ENCODE measurements around the gene BRD4.
A peak's percentile ranks its signal among the peaks of the same experiment; 100 is the strongest.
"Not testable (repeated sequence)": the region's sequence is repeated elsewhere in the genome, so short reads cannot be mapped to it uniquely, and the experiment has no call there.

BRD4 gene

DNA sequence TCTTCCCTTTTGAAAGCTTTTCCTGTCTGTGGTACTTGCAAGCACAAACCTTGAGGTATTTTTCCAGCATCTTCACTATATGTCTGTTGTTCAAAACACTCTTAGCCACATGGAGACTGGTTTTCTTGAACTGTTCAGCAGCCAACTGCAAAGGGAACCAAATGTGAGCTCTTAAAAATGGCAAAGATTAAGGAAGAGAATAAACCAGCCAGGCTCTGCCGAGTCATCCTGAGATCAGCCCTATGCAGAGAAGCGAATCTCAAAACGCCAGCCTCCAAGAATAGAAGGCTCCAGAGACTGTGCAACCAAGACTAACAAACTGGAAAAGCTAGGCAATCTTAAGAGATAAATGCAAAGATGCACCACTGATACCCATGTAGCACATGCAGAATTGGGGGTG lies 26.6 kb upstream of the BRD4 start:
- no peak for DNase-seq

DNA sequence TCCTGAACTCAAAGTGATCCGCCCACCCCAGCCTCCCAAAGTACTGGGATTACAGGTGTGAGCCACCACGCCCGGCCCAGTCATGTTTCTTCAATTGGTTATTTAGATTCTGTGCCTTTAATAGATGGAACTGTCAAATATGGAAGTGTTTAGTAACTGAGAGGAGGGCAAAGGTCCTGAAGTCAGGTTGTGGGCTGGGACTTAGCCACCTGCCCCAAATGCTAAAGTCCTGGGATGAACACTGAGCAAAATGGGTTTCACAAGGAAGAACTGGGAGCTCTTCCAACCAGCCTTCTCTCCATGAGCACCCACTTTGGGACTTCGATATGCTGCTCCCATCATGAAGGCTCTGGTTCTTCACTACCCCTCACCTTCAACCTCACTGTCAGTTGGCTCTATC lies 25.6 kb upstream of the BRD4 start:
- no peak for DNase-seq

DNA sequence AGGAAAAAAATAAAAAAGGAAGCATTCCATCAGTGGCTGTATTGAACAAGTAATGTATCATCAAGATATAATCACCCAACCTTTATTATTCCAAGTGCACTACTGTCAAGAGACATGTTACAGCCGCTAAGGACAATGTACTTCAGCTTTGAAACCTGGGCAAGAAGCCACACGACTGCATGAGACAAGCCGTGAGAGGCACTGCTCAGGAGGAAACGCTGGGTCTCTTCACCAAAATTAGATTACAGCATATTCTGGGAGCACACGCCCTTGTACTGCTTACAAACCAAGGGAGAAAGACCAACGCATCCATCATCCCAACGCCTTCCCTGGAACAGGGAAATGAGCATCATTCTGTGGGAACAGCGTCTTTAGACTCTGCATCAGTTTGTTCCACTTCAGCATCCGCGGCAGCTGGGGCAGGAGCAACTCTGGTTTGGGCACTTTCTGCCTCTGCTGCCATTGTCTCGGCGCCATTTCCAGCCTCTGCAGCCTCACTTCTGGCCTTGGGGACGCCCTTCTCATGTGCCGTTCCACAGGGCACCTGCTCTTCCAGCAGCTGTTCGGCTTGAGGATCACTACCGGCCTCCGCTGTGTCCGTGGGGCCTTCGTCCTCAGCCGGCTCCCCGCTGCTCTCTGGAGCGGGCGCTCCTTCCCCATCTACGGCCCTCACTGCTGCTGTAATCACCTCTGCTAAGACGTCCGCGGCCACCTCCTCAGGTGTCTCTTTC lies 22.4 kb upstream of the BRD4 start:
- no peak for DNase-seq

DNA sequence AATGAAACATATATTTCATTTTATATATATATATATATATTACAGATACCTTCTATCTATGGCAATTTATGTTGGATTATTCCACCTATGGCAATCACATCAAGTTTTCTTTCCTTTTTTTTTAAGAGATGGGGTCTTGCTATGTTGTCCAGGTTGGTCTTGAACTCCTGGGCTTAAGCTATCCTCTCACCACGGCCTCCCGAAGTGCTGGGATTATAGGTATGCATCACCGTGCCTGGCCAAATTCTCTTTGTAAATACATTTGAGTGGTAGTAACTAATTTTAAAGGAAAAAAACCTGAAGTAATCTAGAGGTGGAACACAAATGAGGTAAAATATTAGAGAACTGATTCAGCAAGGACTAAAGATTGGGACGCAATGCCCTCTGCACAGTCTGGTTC lies 21.6 kb upstream of the BRD4 start:
- DNase-seq: no peak

DNA sequence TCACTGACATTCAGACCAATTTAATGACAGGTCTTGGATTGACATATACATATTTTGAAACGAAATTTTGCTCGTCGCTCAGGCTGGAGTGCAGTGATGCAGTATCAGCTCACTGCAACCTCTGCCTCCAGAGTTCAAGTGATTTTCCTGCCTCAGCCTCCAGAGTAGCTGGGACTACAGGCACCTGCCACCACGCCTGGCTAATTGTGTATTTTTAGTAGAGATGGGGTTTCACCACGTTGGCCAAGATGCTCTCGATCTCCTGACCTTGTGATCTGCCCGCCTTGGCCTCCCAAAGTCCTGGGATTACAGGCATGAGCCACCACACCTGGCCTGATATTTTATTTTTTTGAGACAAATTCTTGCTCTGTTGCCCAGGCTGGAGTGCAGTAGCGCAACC lies 20.2 kb upstream of the BRD4 start:
- DNase-seq: not testable (repeated sequence)

DNA sequence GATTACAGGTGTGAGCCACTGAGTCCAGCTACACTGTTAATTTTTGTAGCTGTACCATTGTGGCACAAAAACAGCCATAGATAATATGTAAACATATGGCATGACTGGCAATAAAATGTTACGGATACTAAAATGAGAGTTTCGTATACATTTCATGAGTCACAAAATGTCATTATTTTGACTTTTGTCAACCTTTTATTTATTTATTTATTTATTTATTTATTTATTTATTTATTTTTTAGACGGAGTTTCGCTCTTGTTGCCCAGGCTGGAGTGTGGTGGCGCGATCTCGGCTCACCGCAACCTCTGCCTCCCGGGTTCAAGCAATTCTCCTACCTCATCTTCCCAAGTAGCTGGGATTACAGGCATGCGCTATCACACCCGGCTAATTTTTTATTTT lies 9.0 kb upstream of the BRD4 start:
- DNase-seq: not testable (repeated sequence)

DNA sequence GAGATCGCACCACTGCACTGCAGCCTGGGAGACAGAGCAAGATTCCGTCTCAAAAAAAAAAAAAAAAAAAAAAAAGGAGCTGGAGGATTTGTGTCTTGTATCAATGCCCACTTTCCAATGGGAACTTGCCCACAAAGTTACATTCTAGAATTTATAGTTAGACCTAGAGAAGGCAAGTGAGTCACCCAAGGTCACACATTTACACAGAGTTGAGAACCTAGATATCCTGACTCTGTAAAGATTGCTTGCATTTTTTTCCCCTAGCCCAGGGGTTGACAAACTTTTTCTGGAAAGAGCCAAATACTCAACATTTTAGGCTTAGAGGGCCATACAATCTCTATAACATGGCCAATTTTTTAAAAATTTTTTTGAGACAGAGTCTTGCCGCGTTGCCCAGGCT lies 7.7 kb upstream of the BRD4 start:
- DNase-seq: no peak

DNA sequence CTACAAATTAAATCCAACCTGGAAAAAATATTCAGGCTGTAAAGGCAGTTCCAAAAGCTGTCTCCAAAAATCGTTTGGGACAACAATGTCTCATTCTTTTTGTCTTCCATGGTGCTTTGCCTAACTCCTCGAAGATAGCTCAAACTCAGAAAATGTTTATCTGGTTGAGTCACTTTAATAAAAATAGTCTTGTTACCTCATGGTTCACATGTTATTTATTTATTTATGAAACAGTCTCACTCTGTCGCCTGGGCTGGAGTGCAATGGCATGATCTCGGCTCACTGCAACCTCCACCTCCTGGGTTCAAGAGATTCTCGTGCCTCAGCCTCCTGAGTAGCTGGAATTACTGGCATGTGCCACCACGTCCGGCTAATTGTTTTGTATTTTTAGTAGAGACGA lies 4.9 kb upstream of the BRD4 start:
- no peak for DNase-seq

DNA sequence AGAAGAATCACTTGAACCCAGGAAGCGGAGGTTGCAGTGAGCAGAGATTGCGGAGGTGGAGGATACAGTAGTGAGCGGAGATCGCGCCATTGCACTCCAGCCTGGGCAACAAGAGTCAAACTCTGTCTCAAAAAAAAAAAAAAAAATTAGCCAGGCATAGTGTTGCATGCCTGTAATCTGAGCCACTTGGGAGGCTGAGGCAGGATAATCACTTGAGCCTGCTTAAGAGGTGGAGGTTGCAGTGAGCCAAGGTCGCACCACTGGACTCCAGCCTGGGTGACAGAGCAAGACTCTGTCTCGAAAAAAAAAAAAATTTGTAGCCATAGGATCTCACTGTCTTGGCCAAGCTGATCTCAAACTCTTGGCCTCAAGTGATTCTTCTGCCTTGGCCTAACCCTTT lies 3.7 kb upstream of the BRD4 start:
- DNase-seq: not testable (repeated sequence)

DNA sequence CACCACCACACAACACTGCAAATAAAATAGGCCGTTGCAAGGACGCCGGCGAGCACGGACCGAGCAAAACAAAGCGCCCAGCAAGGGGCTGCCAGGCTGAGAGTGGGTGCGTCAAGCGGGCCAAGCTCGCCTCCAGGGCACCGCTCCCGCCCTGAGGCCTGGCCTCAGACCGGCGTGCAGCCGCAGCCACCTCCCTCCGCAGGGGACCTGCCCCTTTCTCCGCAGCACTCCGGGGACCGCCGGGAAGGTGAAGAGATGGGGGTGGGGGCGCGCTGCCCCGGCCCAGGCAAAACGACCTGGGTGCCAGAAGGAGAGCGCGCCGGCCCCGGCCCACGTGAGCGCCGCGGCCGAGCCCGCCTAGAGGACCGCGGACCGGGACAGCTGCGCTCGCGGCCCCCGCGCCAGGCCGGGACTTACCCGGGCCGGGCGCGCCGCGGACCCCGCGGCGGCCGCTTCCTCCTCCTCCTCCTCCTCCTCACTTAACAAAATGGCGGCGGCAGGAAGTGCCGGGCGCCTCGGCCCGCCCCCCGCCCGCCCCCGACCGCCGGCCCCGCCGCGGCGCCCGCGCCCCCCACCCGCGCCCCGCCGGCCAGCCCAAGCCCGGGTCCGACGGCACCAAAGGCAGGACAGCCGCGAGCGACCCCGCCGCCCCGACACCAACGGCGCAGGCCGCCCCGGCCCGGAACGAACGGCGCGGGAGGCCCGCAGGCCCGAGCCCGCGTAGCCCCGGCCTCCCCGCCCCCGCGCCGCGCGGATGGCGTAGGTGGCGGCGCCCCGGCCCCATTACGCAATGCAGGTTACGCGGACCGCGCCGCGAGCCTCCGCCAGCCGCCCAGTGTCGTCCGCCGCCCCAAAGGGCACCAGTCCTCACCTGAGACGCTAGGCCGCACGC lies 674 bp downstream of the BRD4 start:
- no peak for DNase-seq

DNA sequence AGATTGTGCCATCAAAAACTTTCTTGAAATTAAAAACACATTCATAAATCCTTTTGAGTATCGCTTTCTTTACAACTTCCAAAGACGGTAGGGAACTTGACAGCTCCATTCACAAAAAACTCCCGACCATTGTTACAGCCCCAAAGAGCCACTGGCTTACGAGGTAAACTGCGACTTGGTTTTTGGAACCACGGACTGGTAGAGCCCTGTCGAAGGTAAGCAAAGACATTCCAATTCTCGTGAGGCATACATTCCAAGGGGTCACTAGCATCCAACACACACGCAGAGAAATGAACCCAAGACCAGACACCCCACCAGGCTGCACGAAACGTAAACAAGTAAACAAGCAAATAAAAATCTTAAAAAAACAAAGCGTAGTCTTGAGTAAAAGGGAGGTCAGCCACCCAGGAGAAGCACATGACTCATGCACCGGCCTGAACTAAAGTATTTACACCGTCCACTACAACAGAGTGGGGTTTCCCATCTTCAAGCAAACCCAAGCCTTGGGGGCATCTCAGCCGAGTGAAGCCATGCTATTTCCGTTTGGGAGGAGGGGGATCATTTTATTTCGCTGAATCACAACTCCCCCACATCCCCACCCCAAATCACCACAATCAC lies 1.4 kb downstream of the BRD4 start:
- DNase-seq: no peak

DNA sequence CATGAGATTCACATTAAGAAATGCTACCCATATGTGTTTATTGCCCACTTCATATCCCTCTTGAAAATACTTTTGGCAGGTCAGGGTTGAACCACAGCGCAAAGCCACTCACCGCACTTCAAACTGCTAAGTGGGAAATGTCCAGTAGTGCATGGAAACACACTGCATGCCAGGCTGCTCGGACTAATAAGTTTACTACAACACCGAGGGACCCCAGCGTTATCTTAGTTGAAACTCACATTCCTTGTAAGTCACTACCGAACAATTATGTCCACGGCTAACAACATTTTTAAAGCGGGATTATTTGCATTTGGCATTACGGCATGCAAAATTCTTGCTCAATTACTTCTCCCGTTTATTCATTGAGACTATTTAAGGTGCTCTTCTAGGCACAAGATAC lies 4.0 kb downstream of the BRD4 start:
- no peak for DNase-seq

DNA sequence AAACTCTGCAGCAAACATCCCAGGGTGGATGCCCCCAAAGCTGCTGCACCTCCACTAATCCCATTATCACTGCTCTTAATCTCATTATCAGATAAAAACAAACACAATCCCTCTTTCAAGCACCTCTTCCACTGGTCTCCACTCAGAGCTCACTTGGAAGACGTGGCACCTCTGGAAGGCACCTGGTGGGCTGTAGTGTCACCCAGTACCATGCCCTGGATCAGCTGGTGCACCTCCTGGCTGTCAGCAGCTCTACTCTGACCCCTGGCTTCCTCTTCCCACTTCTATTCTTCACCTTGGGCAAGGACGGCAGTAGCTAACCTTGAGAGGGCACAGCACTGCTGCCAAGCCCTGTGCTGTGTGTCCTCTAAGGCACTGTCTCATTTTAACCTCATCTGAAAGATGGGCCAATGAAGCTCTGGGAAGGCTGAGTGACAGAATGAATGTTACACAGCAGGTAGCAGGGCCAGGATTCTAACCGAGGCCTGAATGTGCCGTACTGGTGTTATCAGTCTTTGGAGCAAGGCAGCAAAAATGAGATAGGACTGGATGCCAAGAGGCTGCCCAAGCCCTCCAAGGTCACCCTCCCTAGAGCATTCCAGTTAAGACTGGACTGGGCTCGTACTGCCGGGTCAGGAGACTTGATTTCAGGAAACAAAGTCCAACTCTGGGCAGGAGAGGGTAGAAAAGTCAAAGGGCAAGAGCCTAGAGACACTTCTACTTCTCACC lies 7.4 kb downstream of the BRD4 start:
- no peak for DNase-seq

DNA sequence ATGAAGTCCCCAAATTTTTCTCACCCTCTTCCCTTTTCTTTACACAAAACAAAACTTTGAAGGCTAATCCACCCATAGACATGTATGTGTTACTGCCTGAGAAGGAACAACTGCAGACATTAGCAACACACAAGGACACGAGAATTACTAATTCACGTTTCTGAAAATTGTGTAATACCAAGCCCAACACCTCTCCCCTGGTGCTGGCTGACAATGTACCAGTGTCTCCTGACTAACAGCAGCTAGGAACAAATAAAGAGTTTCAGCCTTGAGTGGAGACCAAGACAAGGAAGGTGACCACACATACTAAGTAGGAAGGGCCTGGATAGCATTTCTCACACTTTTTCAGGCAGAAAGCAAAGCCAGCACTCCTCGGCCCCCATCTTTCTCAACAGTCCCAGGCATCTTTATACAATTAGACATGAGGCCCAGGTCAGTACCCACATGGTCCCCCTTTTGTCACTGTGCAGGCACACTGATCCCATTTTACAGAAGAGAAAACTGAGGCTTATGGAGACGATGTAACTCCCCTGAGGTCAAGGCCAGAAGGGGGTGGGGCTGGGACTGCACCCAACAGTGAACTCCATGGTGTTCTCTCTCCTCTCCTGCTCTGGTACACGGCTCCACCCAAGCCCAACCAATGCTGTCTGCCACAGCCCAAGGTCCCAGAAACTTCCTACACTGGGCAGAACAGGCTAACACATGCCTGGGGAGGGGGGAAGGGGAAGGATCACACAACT lies 8.7 kb downstream of the BRD4 start:
- no peak for DNase-seq

DNA sequence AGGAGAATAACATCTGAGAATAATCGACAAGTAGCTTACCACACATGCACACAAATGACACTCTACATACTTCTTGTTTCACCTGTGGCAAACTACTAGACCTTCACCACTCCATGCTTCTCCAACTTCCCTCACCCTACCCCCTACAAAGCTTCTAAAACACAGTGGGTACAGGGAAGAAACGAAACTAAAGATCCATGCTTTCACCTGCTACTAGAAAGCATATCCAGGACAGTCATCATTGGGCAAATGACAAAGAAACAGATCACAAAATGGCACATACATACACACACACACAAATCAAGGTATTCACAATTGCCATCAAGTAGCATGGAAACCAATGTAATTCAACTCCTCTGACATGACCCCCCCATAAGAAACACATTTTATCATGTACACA lies 10.6 kb downstream of the BRD4 start:
- no peak for DNase-seq

DNA sequence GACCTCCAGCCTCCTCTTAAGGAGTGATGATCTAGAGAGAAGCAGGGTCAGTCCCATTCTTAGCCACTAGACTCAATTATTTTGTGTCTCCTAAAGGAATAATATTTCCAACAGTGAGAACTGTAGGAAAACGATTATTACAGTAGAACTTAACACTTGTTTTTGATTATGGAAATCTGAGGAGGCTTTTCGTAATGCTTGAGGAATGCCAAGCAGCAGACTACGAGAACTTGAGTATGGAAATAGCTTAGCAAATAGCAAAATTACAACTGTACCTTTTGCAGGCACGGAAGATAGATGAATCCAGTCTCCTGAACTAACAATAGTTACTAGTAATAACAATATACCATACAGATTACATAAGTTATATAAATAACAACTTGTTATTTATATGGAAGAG lies 12.2 kb downstream of the BRD4 start:
- no peak for DNase-seq

DNA sequence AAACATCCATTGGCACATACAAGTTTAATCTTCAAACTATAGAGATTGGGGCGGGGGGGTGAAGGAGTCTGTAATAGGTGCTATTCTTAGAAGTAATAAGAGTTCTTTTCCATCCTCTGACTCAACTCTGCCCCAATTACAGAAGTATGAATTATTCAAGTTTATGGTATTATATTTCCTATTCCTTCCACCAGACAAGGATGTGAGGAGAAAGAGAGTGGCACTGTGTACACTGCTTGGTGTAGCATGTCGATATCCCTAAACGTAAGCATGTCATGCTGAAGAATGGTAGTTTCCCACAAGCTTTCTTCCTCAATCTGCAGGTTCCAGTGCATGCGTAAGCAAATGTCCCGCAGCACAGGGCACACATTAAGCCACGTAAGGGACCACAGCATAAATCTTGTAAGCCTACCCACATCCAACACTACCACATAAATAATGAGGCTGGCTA lies 14.1 kb downstream of the BRD4 start:
- no peak for DNase-seq

DNA sequence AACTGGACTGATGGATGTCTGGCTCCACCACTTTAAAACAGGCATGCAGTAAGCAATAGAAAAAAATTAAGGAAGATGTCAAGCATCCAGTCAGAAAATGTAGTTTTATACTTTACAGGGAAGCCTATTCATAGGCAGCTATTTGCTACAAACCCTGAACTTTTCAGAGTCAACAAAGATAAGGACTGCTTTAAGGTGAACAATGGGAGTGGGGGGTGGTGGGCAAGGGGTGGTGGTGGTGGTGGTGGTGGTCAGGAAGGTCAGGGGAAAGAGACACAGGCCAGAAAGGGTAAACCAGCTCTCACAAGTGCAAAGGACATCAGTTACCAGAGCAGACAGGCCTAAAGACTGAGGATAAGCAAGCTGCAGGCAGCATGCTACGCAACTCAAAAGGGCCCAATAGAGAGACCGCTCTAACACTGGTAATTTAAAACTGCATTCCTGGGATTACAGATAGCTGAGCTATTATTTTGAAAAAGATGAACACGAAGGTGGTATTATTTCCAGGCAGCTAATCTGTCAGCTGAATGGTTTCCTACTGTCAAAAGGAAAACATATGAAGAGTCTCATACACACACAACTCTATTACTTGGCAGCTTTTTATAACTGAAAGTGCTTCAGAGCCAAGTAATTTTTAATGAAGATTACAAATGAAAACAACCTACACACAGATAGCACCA lies 14.8 kb downstream of the BRD4 start:
- no peak for DNase-seq

DNA sequence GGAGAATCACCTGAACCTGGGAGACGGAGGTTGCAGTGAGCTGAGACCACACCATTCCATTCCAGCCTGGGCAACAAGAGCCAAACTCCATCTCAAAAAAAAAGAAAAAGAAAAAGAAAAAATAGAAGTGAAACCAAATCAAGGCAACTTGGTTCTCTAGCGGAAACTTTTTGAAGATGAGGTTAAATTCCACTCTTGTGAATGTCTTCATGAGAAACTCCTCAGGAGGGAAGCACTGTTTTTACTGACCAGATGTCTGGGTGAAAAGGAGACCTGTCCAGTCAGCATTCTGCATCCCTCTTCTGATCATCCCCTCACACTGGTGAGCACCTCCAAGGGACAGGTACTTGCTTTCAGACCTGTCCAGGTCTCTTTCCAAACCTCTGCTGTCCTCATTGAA lies 15.8 kb downstream of the BRD4 start:
- no peak for DNase-seq

DNA sequence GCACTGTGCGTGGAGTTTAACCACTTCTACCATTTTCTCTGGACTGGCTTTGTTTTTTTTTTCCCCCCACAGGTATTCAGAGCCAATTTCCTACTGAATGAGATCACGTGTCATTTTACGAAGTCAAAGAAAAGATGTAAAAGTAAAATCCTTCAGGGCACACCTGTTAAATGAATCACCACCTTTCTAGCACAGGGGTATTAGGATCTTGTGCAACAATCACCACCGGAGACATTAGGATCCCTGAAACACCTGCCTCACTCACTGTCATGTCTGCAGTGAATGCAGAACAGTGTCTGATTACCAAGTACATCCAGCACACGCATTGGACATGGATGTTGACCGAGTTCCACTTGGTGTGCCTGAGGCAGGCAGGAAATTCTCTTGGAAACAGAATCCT lies 17.2 kb downstream of the BRD4 start:
- DNase-seq: peak; percentile 11

DNA sequence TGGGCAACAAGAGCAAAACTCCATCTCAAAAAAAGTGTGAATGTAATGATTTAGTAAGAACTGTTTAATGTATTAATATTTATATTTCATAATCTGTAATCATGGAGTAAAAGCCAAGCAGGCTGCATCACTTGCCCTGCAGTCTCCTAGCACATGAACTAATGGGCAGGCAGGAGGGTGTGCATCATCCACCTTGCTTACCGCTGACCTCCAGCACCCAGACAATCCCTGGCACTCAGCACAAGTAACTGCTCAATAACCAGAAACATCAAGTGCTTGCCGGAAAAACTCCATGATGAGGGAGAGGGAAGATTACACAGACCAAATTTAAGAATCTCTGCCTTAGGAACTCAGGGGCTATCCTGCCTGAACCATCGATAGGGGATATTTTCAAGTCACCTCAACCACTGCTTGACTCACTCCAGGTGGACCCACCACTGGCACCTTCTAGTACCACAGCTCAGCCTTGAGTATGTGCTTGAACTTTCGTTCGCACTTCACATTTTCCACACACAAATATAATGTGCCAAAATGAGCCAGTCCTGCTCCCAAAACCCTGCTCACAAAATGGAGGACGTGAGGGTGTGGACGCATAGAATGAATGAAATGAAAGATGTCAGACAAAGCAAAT lies 18.6 kb downstream of the BRD4 start:
- no peak for DNase-seq
